IMR-90 (cell line): ENCODE results near the gene ABCC4.

Experiments
- BHLHE40 ChIP-seq: fragments of 150-350 bp; IDR thresholded peaks from 2 replicates; pipeline ENCODE4 v1.6.1; 2016; ENCODE audit warnings: mild to moderate bottlenecking, low read depth, low read length
- CEBPB ChIP-seq: IDR thresholded peaks from 2 replicates; pipeline ENCODE4 v1.6.1; 2012; ENCODE audit warnings: low read depth, low read length, improper control_type of control experiment
- CTCF ChIP-seq: conservative IDR thresholded peaks from 2 replicates; pipeline ENCODE4 v1.5.1; 2012; ENCODE audit warnings: mild to moderate bottlenecking, low read depth, low read length, improper control_type of control experiment
- FOS ChIP-seq: fragments of 150-350 bp; IDR thresholded peaks from 2 replicates; pipeline ENCODE4 v1.6.1; 2016; ENCODE audit warnings: low read depth, low read length
- MAFK ChIP-seq: IDR thresholded peaks from 2 replicates; pipeline ENCODE4 v1.6.1; 2012; ENCODE audit warnings: low read depth, low read length, improper control_type of control experiment
- MXI1 ChIP-seq: IDR thresholded peaks from 2 replicates; pipeline ENCODE4 v1.6.1; 2012; ENCODE audit warnings: low read depth, mild to moderate bottlenecking, low read length, moderate library complexity, borderline replicate concordance
- NFE2L2 ChIP-seq: fragments of 150-350 bp; IDR thresholded peaks from 2 replicates; pipeline ENCODE4 v1.6.1; 2016; ENCODE audit warnings: low read depth, mild to moderate bottlenecking, low read length
- POLR2A ChIP-seq: IDR thresholded peaks from 2 replicates; pipeline ENCODE4 v1.6.1; 2012; ENCODE audit warnings: mild to moderate bottlenecking, low read depth, low read length
- RAD21 ChIP-seq: IDR thresholded peaks from 2 replicates; pipeline ENCODE4 v1.6.1; 2012; ENCODE audit warnings: low read length, improper control_type of control experiment
- RCOR1 ChIP-seq: IDR thresholded peaks from 2 replicates; pipeline ENCODE4 v1.6.1; 2012; ENCODE audit warnings: mild to moderate bottlenecking, low read length, improper control_type of control experiment; ENCODE audit not compliant: insufficient replicate concordance
- RFX5 ChIP-seq: IDR thresholded peaks from 2 replicates; pipeline ENCODE4 v1.8.0; 2012; ENCODE audit warnings: low read depth, mild to moderate bottlenecking, low read length, moderate library complexity
- SMC3 ChIP-seq: fragments of 150-350 bp; IDR thresholded peaks from 2 replicates; pipeline ENCODE4 v1.6.1; 2016; ENCODE audit warnings: low read depth, mild to moderate bottlenecking, antibody characterized with exemption, low read length, moderate library complexity
- TF ChIP-seq, protein P1 (sequence below): fragments of 150-350 bp; IDR thresholded peaks from 2 replicates; pipeline ENCODE4 v1.6.1; 2017; ENCODE audit warnings: mild to moderate bottlenecking, antibody characterized with exemption, low read length, low read depth
- TF ChIP-seq, protein P2 (sequence below): fragments of 150-350 bp; IDR thresholded peaks from 2 replicates; pipeline ENCODE4 v1.6.1; 2016; ENCODE audit warnings: low read depth, mild to moderate bottlenecking, low read length, moderate library complexity, borderline replicate concordance

DNA sequence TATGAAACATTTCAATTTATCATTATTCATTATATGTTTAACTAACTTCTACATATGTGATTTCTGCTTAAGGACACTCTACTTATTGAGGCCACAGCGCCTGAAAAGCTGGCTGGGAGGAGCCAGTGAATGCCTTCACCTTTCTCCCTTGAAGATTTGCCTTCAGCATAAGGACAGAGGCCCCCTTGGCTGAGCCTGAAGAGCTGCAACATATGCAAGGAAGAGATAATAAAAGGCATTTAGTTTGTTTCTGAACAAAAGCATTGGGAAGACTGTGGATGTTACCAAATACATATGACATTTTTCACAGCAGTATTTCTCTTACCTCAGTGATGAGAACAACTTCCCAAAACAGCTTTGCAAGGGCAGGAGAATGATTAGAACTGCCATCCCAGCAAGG is 92.1 kb downstream of the ABCC4 start:
- TF ChIP-seq CTCF (no peak), RCOR1 (no peak), MXI1 (no peak), POLR2A (no peak), FOS (no peak), SMC3 (no peak), RFX5 (no peak), RAD21 (no peak), NFE2L2 (no peak), CEBPB (no peak), BHLHE40 (no peak), MAFK (no peak)
- TF ChIP-seq, protein P1, sequence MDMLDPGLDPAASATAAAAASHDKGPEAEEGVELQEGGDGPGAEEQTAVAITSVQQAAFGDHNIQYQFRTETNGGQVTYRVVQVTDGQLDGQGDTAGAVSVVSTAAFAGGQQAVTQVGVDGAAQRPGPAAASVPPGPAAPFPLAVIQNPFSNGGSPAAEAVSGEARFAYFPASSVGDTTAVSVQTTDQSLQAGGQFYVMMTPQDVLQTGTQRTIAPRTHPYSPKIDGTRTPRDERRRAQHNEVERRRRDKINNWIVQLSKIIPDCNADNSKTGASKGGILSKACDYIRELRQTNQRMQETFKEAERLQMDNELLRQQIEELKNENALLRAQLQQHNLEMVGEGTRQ, result no peak
- TF ChIP-seq, protein P2, sequence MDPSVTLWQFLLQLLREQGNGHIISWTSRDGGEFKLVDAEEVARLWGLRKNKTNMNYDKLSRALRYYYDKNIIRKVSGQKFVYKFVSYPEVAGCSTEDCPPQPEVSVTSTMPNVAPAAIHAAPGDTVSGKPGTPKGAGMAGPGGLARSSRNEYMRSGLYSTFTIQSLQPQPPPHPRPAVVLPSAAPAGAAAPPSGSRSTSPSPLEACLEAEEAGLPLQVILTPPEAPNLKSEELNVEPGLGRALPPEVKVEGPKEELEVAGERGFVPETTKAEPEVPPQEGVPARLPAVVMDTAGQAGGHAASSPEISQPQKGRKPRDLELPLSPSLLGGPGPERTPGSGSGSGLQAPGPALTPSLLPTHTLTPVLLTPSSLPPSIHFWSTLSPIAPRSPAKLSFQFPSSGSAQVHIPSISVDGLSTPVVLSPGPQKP, result no peak
